Activated CD4-positive, CD25-positive, alpha-beta regulatory T cell treated with anti-CD3 and anti-CD28 coated beads, Interleukin-2, amount 50 U/mL, for 72 hours (primary cell): ENCODE measurements around the gene CYP4B1.
"Not testable (repeated sequence)": the region's sequence is repeated elsewhere in the genome, so short reads cannot be mapped to it uniquely, and the experiment has no call there.

Source experiments
- DNase-seq: peaks from one replicate; pipeline ENCODE4 v3.0.0; 2021

CYP4B1 gene

DNA sequence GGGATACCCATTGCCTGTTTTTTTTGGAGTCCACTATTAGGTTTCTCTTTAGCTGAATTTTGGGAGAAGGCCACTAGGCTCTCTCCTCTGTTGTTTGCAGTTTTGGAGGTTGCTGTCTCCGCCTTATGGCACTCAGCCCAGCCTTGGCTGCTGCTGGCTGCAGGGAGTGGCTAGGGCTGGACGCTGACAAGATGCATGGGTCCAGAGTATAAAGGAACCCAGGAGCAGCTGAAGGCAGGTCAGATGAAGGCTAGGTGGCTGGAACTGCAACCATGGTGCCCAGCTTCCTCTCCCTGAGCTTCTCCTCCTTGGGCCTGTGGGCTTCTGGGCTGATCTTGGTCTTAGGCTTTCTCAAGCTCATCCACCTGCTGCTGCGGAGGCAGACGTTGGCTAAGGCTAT, at the start of gene CYP4B1:
CYP4B1 (plus strand) TSS at position 237 of the 400 bp plus-strand sequence; CDS start at position 273, 36 bp downstream.
- no peak for DNase-seq

- no peak for DNase-seq
Observed at GRCh38 chr1:46749404-46749803, 49.4 kb upstream of the CYP4B1 start.

DNA sequence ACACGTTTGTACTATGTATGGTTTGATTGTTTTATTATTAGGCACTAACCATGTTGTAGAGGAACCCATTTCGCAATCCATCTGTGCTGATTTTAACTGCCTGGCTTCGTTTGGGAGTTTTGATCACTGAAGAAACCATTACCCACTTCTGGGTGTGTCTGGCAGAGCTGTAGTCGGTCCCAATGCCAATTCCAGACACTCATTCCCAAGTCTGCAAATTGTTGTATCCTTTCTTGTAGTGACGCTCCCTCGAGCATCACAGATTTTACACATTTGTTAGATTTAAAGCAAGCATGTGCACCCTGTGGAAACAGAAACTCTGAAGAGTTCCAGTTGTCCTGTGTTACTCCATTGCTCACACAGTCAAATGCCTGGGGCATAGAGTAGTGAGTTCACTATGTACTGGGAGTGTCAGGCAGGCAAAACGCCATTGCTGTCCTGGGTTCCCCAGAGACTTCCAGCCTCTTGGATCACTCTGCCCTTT, 48.9 kb upstream of the CYP4B1 start:
- no peak for DNase-seq

DNA sequence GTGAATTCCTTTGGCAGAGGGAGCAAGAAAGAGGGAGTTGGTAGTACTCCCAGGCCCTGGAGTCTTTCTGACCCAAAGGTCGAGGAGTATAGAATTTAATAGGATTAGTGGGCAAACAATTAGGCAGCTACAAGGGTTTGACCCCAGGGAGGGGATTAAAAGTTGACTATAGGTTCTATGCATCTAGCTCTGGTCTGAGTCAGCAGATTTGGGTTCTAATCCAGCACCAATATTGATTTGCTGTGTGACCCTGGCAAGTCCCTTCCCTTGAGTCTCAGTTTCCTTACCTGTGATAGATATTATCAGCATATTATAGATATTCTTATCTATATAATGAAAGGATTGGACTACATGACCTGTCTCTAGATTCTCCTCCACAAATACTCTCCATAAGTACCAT, 44.9 kb upstream of the CYP4B1 start:
- no peak for DNase-seq

DNA sequence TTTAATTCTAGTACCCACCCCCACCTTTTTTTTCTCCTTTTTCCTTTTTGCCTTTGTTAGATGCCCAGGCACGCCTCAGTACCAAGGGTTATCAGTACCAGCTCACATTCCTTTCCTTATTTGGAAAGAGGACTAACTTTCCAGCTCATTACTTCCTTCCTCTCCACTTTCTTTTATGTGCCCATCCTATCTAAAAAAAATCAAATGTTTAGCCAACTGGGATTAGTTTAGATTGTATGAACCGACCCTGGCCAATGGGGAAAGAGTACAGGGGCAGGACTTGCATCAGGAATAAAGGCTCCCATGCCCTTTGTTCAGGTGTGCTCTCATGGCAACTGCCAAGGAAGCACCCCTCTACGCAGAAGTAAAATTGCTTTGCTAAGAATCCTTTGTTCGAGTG, 44.1 kb upstream of the CYP4B1 start:
- DNase-seq: not testable (repeated sequence)

GRCh38 chr1:46755121-46755520, 43.7 kb upstream of the CYP4B1 start:
- no peak for DNase-seq

- DNase-seq: no peak
Observed at GRCh38 chr1:46757247-46757955, 41.4 kb upstream of the CYP4B1 start.

DNA sequence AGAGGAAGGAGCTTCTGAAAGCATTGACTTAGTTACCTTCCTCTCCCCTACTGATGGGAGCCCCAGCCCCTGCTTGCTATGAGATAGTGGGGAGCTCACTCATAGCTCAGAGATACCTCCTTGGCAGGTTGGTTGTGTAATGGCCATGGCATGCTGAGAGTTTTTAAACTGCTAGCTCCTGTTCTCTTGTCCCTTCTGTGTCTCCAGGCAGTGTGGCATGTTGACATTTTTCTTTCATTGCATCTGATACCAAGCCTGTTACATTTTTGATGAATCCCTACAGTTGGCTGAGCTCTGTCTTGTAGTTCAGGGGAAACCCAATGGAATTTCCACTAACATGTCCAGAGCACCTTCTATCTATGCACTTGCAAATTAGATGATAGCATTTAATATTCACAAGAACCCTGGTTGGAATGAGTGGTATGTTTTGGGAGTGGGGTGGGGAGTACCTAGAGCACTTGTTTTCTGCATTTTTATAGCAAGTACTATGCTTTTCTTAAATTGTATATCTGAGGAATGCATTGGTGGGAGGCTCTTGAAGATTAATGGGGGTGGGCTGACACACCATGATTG, 40.8 kb upstream of the CYP4B1 start:
- no peak for DNase-seq

GRCh38 chr1:46760558-46761166, 38.2 kb upstream of the CYP4B1 start:
- DNase-seq: no peak

DNA sequence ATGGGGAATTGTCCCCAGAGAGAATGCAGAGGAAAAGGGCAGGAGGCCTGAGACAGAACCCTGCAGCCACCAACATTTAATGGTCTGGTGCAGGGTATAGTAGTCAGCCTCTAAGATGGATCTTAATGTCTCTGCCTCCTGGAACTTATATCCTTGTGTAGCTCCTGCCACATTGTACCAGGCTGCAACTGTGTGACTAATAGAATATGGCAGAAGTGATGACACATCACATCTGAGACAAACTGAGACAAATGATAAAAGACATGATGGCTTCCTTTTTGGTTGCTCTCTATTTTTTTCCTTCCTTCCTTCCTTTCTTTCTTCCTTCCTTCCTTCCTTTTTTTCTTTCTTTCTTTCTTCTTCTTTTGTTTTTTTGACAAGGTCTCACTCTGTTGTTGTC, 37.1 kb upstream of the CYP4B1 start:
- no peak for DNase-seq

GRCh38 chr1:46764402-46764801, 34.4 kb upstream of the CYP4B1 start:
- DNase-seq: no peak

DNA sequence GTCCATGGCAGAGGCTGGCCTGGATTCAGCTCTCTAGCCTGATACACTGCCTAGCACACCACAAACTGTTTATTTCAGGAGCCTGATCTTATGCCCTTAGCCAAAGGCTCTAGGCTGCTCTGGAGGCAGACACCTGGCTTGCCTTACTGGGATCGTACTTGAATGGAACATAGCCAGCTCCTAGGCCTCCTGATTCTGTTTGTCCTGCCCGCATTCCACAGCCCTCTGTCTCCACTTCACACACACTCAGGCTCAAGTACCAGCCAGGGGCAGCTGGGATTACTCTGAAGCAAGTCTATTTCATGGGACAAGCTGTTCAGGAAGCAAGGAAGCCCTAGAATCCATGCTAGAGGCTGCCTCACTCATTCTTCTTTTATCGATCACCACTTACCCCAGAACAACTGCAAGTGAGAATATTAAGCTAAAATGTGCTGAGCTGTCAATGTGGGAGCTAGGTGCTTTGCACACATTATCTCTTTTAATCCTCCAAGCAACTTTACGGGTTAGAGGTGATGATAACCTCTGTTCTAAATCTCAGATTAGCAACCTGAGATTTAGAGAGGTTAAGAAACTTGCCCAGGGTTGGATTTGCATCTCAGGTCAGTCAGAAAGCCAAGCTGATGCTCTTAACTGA, 31.1 kb upstream of the CYP4B1 start:
- no peak for DNase-seq

DNA sequence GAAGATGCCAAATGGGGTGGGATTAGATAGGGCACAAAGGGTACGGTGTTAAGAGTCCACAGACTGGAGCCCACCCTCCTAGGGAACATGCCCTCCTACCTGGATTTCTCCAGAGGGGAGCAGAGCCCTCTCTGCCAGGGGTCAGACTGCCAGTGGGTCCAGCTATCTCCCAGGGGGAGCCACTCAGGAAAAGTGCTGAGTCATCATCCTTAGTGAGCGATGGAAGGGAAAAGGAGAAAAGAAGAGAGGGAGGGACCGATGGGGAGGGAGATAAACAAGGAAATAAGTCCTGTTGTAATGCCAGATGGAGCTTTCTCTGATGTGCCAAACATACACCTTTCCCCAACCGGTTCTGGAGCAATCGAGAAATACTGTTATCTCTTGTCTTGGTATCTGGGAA, 30.4 kb upstream of the CYP4B1 start:
- DNase-seq: no peak

- DNase-seq: no peak
Observed at GRCh38 chr1:46769028-46769740, 29.7 kb upstream of the CYP4B1 start.

- no peak for DNase-seq
Observed at GRCh38 chr1:46770541-46770940, 28.3 kb upstream of the CYP4B1 start.

- DNase-seq: no peak
Observed at GRCh38 chr1:46772571-46772970, 26.3 kb upstream of the CYP4B1 start.

DNA sequence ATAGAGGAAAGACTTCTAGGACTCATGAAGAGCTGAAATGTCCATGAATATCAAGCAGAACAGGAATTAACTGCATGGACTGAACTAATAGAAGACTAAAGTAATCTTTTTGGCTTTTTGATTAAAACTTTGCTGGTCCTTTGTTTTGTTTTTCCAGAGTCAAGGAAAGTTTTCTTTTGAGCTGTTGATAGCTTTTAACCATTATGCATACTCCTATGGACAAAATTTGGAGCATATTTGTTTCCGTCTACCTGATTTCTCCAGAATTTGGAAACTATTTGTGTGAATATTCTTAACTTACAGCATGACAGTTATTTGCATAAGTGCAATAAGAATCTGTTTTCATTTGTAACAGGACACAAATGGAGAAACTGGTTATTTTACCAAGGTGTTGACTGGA, 24.5 kb upstream of the CYP4B1 start:
- DNase-seq: no peak

DNA sequence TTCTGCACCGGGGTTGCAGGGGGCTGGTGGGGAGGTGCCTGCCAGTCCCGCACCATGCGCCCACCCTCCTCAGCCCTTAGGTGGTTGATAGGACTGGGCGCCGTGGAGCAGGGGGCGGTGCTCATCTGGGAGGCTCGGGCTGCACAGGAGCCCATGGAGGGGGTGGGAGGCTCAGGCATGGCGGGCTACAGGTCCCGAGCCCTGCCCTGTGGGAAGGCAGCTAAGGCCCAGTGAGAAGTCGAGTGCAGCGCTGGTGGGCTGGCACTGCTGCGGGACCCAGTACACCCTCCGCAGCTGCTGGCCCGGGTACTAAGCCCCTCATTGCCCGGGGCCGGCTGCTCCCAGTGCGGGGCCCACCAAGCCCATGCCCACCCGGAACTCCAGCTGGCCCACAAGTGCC, 20.4 kb upstream of the CYP4B1 start:
- not testable (repeated sequence) for DNase-seq

DNA sequence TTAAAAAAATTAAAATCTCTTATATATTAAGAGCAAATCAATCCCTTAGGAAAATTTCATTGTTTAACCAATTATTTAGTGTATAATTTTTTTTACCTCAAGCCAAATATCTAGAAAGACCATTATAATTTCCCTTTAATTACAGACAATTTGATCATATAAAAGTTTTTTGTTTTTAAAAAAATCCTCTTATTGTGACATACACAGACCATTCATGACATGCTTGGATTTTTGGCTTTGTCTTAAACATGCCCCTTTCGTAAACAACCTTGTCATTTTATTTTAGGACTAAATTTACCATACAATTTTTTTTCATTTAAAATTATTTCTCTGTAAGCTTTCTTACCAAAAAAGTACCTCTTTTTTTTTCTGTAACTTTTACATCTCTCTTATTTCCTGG, 14.2 kb upstream of the CYP4B1 start:
- DNase-seq: no peak

GRCh38 chr1:46788634-46789033, 10.2 kb upstream of the CYP4B1 start:
- not testable (repeated sequence) for DNase-seq

GRCh38 chr1:46790446-46791101, 8.3 kb upstream of the CYP4B1 start:
- no peak for DNase-seq

DNA sequence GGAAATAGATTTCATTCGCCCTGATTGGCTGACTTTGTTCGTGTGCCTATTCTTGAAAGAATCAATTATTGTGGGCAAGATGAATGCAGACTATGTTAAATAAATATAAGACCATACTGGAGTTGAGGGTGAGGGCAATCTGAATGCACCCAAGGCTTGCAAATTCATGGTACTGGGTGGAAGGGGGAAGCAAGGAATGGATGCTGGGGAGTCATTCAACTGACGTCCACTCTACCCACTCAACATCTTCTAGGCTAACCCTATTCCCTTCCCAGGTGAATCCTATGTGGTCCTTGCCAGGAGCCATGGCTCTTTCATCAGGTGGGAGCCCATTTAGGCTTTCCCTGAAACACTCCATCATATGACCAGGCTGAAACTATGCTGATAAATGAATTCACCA, 5.7 kb upstream of the CYP4B1 start:
- DNase-seq: no peak
